Activated T-helper 9 cell treated with anti-CD3 and anti-CD28 coated beads, Interleukin-2, amount 50 U/mL, for 16 hours (primary cell): ENCODE data around the gene RSRC1.
"Not testable (repeated sequence)": the region's sequence is repeated elsewhere in the genome, so short reads cannot be mapped to it uniquely, and the experiment has no call there.

Source experiments
- DNase-seq: peaks from one replicate; pipeline ENCODE4 v3.0.0-alpha.2; 2020; ENCODE audit warnings: low read depth

RSRC1 gene

GRCh38 chr3:158228942-158229341 lies 119.1 kb downstream of the RSRC1 start:
- DNase-seq = not testable (repeated sequence)

DNA sequence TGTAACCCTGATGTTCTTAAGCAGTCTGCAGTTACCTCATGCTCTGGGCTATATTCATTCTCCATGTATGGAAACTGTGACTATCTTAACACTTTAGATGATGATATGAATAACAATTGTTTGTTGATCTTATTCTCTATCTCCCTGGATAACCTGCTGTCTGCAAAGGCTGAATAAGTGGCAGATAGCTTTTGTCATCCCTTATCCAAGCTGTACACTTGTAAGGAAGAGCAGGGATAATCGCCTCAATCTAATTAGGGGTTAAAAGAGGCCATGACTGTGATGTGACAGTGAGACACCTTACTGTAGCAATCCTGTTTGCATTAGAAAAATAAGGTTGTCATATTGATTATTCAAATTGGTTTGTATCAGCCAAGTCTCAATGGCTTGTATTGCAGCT lies 123.9 kb downstream of the RSRC1 start:
- no peak for DNase-seq

DNA sequence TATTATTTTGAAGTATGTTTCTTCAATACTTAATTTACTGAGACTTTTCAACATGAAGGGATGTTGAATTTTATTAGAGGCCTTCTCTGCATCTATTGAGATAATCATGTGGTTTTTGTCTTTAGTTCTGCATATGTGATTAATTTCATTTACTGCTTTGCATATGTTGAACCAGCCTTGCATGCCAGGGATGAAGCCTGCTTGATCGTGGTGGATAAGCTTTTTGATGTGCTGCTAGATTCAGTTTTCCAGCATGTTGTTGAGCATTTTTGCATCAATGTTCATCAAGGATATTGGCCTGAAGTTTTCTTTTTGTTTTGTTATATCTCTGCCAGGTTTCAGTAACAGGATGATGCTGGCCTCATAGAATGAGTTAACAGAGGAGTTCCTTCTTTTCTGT lies 134.4 kb downstream of the RSRC1 start:
- no peak for DNase-seq

DNA sequence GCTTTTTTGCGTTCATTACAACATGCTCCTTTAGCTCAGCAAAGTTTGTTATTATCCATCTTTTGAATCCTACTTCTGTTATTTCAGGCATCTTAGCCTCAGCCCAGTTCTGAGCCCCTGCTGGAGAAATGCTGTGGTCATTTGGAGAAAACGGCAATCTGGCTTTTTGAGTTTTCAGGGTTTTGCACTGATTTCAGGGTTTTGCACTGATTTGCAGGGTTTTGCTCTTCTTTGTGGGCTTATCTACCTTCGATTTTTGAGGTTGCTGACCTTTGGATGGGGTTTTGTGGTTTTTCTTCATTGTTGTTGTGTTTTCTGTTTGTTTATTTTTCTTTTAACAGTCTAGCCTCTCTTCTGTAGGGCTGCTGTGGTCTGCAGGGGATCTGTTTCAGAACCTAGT lies 137.4 kb downstream of the RSRC1 start:
- DNase-seq = no peak

- DNase-seq = no peak
Measured at GRCh38 chr3:158248261-158248660, 138.4 kb downstream of the RSRC1 start.

DNA sequence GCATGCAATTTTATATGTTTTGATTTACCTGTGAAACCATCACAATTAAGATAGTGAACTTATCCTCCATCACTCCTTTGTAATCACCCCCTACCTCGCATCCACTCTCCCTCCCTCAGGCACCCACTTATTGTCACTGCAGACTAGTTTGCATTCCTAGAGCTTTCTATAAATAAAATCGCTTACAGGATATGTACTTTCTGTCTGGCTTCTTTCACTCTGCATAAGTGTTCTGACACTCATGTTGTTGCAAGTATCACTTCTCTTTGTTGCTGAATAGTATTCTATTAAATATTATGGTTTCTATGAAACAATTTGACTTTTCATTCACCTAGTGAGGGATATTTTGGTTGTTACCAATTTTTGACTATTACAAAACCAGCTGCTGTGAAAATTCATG lies 139.3 kb downstream of the RSRC1 start:
- no peak for DNase-seq

- DNase-seq = no peak
Measured at GRCh38 chr3:158258619-158259018, 148.7 kb downstream of the RSRC1 start.

DNA sequence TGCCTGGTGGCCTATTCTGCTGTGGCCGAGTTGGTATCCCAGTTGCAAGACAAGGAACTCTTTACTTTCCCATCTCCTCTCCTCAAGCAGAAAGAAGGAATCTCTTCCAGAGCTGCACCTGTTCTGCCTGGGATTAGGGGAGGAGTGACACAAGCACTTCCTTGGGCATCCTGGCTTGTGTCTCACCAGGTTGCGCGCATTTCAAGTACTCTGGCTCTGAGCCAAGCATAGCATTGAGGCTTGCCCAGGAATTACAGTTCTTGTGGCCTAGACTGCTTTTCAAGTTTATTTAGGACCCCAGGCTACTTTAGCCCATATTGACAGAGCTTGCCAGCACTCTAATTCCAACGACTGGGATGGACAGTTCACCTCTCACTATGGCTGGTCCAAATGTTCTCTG lies 150.5 kb downstream of the RSRC1 start:
- DNase-seq = no peak

DNA sequence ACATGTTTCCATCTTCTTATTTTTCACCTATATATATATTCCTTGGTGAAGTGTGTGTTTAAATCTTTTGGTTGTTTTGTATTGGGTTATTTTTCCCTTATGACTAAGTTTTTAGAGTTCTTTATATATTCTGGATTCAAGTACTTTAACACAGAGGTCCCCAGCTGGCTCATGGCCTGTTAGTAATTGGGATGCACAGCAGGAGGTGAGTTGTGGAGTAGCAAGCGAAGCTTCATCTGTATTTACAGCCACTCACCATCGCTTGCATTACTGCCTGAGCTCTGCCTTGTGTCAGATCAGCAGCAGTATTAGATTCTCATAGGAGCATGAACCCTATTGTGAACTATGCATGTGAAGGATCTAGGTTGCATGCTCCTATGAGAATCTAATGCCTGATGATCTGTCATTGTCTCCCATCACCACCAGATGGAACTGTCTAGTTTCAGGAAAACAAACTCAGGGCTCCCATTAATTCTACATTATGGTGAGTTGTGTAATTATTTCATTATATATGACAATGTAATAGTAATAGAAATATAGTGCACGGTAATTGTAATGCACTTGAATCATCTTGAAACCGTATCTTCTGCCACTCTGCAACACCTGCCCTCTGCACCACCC lies 151.6 kb downstream of the RSRC1 start:
- DNase-seq = no peak

GRCh38 chr3:158264894-158265293 lies 155.0 kb downstream of the RSRC1 start:
- DNase-seq = no peak

DNA sequence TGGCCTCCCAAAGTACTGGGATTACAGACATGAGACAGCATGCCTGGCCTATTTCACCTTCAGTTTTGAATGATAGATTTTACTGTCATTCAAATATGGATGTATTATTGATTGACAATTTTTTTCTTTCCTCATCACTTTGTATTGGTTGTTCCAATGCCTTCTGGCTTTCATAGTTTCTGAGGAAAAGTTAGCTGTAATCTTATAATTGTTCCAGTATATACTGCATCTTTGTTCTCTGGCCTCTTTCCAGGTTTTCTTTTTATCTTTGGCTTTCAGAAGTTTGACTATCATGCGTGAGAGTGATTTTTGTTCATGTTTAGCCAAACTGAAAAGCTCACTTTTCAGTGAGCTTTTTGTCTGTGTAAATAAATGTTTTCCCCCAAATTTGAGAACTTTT lies 157.1 kb downstream of the RSRC1 start:
- no peak for DNase-seq

- no peak for DNase-seq
Measured at GRCh38 chr3:158269942-158270341, 160.1 kb downstream of the RSRC1 start.

GRCh38 chr3:158272081-158272480 lies 162.2 kb downstream of the RSRC1 start:
- DNase-seq = no peak

GRCh38 chr3:158273656-158274055 lies 163.8 kb downstream of the RSRC1 start:
- no peak for DNase-seq

GRCh38 chr3:158278187-158278586 lies 168.3 kb downstream of the RSRC1 start:
- DNase-seq = no peak

DNA sequence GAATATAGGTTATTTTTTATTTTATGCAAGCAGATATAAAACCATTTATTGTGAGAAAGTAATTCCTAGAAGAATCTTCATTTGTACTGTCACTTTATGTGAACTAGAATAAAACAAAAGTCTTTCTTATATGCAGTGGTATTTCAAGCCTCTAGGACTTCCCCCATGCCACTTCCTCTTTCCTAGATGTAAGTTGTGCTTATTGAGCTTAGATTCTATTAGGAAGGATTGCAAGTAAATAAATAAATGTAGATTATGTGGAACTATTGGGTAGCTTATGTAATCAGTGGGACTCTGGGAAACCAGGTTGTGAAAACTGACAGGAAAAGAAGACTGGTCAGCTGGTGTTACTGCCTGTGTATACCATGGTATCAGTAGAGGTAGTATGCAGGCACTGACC lies 169.7 kb downstream of the RSRC1 start:
- no peak for DNase-seq

GRCh38 chr3:158295771-158296170 lies 185.9 kb downstream of the RSRC1 start:
- DNase-seq = no peak

DNA sequence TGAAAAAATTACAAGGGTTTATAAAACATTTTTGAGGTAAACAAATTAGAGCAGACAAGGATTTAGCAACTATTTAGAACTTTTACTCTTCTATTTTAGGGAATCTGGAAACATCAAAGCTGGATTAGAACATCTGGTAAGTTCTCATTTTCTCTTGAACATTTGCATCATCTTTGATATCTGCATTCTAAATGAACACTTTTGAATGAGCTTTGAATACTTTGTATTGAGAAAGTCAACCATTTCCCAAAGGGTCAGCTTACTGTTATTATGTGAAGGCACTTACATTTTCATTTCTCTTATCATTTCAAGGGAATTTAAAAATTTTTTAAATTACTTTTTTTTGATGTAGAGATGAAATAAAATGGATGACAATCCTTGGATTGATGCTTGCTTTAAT lies 188.1 kb downstream of the RSRC1 start:
- no peak for DNase-seq

DNA sequence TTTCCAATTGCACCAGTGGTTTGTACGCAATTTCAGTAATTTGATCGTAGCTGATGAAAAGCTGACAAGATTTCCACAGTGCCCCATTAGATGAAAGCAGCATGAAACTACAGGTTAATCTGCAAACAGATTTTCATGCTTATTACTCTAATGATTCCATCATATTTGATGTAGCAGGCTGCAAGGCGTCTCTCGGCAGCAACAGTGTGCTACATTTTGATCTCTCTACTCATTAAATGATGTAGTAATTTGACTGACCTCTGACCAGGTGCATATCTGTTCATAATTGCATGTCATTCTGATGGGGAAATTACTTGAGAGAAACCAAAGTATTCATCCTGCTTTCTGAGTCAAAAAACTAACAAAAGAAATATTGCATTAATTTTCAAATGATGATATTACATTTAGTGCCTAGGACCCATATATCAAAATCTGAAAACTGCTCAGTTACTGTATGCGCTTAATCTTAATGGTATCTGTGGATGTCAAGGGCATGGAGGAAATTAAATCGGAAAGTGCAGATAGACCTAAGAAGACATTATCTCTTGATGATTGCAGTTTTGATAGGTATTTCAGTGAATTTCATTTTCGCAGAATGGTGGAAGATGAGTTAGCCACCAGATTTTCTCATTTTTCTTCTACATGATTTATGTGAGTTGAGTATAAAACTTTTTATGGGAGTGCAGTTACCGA lies 198.5 kb downstream of the RSRC1 start:
- DNase-seq = no peak

DNA sequence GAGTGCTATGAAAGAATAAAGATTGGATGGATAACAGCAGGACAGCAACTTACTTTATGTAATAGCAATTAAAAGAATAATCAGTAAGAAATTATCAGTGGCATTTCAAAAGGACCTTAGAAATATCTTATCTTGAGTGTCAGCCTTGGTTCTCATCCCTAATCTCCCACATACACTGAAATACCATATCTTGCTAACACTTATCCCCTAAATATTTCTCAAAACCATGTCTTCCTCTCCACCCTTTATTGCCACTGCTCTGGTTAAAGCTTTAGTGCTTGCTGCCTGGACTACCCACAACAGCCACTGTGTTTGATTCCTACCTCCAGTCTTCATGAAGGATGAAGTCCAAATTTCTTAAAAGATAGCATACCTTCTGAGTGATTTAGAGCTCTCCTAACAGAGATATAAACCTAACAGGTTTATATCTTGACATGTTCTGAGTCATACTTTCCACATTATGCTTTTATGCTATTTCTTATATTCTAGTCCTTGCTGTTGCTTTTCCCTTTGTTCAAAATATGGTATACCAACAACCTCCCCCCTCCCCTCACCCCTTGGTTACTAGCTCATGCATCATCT lies 202.8 kb downstream of the RSRC1 start:
- no peak for DNase-seq

- no peak for DNase-seq
Measured at GRCh38 chr3:158313338-158313927, 203.5 kb downstream of the RSRC1 start.

GRCh38 chr3:158314426-158315357 lies 204.8 kb downstream of the RSRC1 start:
- DNase-seq = no peak
